ENCODE measurements around the gene PGBD5.

GRCh38 chr1:230349020-230349393 is 77.1 kb downstream of the PGBD5 start:
- TF ChIP-seq CTCF (IDR thresholded peaks at IDR 0.05; ENCODE audit: insufficient read depth, low read depth, low read length) (no peak), EZH2 (IDR thresholded peaks at IDR 0.05; ENCODE audit: insufficient read depth, low read length) (no peak)

All from astrocyte (in vitro differentiated cells and primary cell).